Loucy (cell line): ENCODE results near the gene KCNJ6.

ENCODE experiments used
- H2AFZ ChIP-seq: fragments of 200-600 bp; sonication (generic); 2 replicates; pipeline ENCODE4 v1.6.0; 2016; ENCODE audit warnings: antibody characterized with exemption, mild to moderate bottlenecking, low read length, moderate library complexity
- H3F3A ChIP-seq: fragments of 200-600 bp; 2 replicates; pipeline ENCODE4 v1.6.0; 2016; ENCODE audit warnings: antibody characterized with exemption, low read depth, mild to moderate bottlenecking
- H3K27me3 ChIP-seq: fragments of 200-600 bp; sonication (generic); 2 replicates; pipeline ENCODE4 v1.6.1; 2014; ENCODE audit warnings: low read length, mild to moderate bottlenecking; ENCODE audit not compliant: insufficient read depth, poor library complexity, severe bottlenecking
- H3K36me3 ChIP-seq: fragments of 200-600 bp; sonication (generic); 2 replicates; pipeline ENCODE4 v1.6.1; 2016; ENCODE audit warnings: low read length; ENCODE audit not compliant: insufficient read depth
- H3K4me1 ChIP-seq: fragments of 200-600 bp; sonication (generic); 2 replicates; pipeline ENCODE4 v1.5.1; 2014; ENCODE audit warnings: low read length, mild to moderate bottlenecking; ENCODE audit not compliant: insufficient read depth, poor library complexity, severe bottlenecking
- H3K4me2 ChIP-seq: fragments of 200-600 bp; sonication (generic); 2 replicates; pipeline ENCODE4 v1.6.0; 2014; ENCODE audit warnings: antibody characterized with exemption, low read length, low read depth, mild to moderate bottlenecking; ENCODE audit not compliant: poor library complexity, severe bottlenecking
- H3K4me3 ChIP-seq: fragments of 200-600 bp; sonication (generic); 2 replicates; pipeline ENCODE4 v1.5.1; 2014; ENCODE audit warnings: low read length, mild to moderate bottlenecking, mixed read lengths; ENCODE audit not compliant: poor library complexity, severe bottlenecking
- H3K79me2 ChIP-seq: fragments of 200-600 bp; sonication (generic); 2 replicates; pipeline ENCODE4 v1.6.1; 2014; ENCODE audit warnings: low read length; ENCODE audit not compliant: insufficient read depth
- H3K9ac ChIP-seq: fragments of 200-600 bp; sonication (generic); 2 replicates; pipeline ENCODE4 v1.6.0; 2014; ENCODE audit warnings: mild to moderate bottlenecking, low read depth, low read length, moderate library complexity; ENCODE audit not compliant: poor library complexity, severe bottlenecking
- H3K9me2 ChIP-seq: fragments of 200-600 bp; sonication (generic); replicated peaks from 2 replicates; pipeline ENCODE4 v1.6.1; 2016; ENCODE audit warnings: low read depth, low read length, mixed read lengths
- H3K9me3 ChIP-seq: fragments of 200-600 bp; sonication (generic); 2 replicates; pipeline ENCODE4 v1.6.1; 2014; ENCODE audit warnings: mild to moderate bottlenecking, antibody characterized with exemption, low read length, low read depth; ENCODE audit not compliant: insufficient read depth
- H4K20me1 ChIP-seq: fragments of 200-600 bp; sonication (generic); 2 replicates; pipeline ENCODE4 v1.6.0; 2014; ENCODE audit warnings: antibody characterized with exemption, low read length, mild to moderate bottlenecking; ENCODE audit not compliant: insufficient read depth, poor library complexity, severe bottlenecking
- EZH2phosphoT487 ChIP-seq: fragments of 200-600 bp; IDR thresholded peaks from 2 replicates; pipeline ENCODE4 v1.6.1; 2018; ENCODE audit warnings: antibody characterized with exemption, mild to moderate bottlenecking, moderate library complexity, borderline replicate concordance
- TF ChIP-seq, protein P1 (sequence below): fragments of 200-600 bp; sonication (generic); conservative IDR thresholded peaks from 2 replicates; pipeline ENCODE4 v1.5.1; 2014; ENCODE audit warnings: mild to moderate bottlenecking, antibody characterized with exemption, low read length

Gene KCNJ6

DNA sequence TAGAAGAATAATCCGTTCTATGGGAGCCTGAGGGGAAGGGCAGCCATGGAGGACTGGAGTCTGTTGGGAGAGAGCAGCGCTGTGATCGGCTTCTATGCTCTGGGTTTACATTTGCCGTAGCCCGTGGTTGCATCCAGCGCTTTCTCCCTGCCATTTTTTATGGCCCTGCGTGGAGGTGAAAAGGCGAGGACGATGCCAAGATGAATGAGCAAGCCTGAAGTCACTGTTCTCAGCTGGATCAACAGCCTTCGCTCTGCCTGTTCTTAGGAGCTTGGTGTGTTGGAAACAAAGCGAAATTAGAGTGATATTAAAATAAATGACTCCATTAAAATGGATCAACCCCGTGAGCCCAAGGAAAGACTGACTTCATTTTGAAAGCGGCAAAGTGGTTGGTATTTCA is 120.2 kb downstream of the KCNJ6 start:
- TF ChIP-seq, protein P1, sequence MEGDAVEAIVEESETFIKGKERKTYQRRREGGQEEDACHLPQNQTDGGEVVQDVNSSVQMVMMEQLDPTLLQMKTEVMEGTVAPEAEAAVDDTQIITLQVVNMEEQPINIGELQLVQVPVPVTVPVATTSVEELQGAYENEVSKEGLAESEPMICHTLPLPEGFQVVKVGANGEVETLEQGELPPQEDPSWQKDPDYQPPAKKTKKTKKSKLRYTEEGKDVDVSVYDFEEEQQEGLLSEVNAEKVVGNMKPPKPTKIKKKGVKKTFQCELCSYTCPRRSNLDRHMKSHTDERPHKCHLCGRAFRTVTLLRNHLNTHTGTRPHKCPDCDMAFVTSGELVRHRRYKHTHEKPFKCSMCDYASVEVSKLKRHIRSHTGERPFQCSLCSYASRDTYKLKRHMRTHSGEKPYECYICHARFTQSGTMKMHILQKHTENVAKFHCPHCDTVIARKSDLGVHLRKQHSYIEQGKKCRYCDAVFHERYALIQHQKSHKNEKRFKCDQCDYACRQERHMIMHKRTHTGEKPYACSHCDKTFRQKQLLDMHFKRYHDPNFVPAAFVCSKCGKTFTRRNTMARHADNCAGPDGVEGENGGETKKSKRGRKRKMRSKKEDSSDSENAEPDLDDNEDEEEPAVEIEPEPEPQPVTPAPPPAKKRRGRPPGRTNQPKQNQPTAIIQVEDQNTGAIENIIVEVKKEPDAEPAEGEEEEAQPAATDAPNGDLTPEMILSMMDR, result no peak
- TF ChIP-seq EZH2phosphoT487, result no peak
- Histone ChIP-seq H3K9me3 (no peaks in the 10 kb centered on the region), H3K4me1 (no peaks in the 10 kb centered on the region), H3K36me3 (no peaks in the 10 kb centered on the region), H3K4me2 (no peak overlapping the region), H3K9me2 (no peaks in the 10 kb centered on the region), H3K27me3 (no peaks in the 10 kb centered on the region), H3K4me3 (no peak overlapping the region), H3F3A (no peaks in the 10 kb centered on the region), H4K20me1 (no peaks in the 10 kb centered on the region), H3K9ac (no peak overlapping the region), H3K79me2 (no peaks in the 10 kb centered on the region), H2AFZ (no peak overlapping the region)

DNA sequence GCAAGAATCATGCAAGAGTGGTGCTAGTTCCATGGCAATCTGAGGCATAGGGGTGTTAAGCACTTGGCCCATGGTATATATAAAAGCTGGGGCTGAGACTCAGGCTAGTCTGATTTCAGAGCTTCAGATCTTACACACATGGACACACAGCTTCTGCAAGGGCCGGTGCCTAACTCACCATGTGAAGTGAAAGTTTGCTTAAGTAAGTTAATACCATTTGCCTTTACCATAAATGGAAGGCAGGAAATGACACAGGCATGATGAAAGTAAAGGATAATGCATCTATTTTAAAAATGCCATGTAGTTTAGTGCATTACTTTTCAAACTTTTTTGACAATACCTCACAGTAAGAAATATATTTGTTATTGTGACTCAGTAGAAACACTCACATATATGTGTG is 122.6 kb downstream of the KCNJ6 start:
- Histone ChIP-seq H3K4me2 (no peak overlapping the region), H3F3A (no peaks in the 10 kb centered on the region), H3K9me3 (no peaks in the 10 kb centered on the region), H3K4me3 (no peak overlapping the region), H3K9ac (no peak overlapping the region), H3K9me2 (no peaks in the 10 kb centered on the region), H3K4me1 (no peaks in the 10 kb centered on the region), H3K27me3 (no peaks in the 10 kb centered on the region), H4K20me1 (no peaks in the 10 kb centered on the region), H3K79me2 (no peaks in the 10 kb centered on the region), H3K36me3 (no peaks in the 10 kb centered on the region), H2AFZ (no peak overlapping the region; the same call in 1 of the 2 replicates)
- TF ChIP-seq EZH2phosphoT487, result no peak
- TF ChIP-seq, protein P1, result no peak

DNA sequence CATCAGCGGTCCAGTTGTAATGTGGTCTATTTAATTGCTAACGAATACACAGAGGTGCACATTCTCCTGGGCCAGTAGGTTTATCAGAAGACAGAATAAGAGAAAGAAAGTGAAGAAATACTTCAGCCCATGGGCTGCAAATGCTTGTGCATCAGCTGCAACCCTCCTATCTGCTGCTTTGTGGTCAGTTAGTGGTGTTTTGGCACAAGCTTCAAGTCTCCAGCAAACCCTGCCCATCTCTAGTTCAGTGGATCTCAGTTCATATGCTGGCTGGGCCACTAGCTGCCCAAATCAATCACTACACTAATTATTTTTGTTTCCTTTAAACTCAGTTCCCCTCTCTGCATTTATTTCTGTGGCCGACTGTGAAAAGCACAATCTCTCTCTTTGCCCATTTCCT is 124.2 kb downstream of the KCNJ6 start:
- no peaks in the 10 kb centered on the region for H3F3A ChIP-seq
- H3K4me1 ChIP-seq, result no peaks in the 10 kb centered on the region
- 0 out of 2 replicates have a peak, but pooled peaks cover 8% of the 10 kb centered on the region for H3K9me2 ChIP-seq
- no peaks in the 10 kb centered on the region for H3K79me2 ChIP-seq
- H3K9me3 ChIP-seq, result no peaks in the 10 kb centered on the region
- H3K27me3 ChIP-seq, result no peaks in the 10 kb centered on the region
- H3K4me2 ChIP-seq, result no peak overlapping the region
- H4K20me1 ChIP-seq, result no peaks in the 10 kb centered on the region
- H3K9ac ChIP-seq, result no peak overlapping the region
- H3K36me3 ChIP-seq, result no peaks in the 10 kb centered on the region
- H2AFZ ChIP-seq, result no peak overlapping the region
- H3K4me3 ChIP-seq, result no peak overlapping the region
- no peak for TF ChIP-seq EZH2phosphoT487
- TF ChIP-seq, protein P1, result no peak
